ENCODE measurements around the gene CCND1. TPM values are rescaled to one million over a fixed set of nuclear protein-coding genes. Genes with fewer than 3 reads are reported as not detected.
A peak's percentile ranks its signal among the peaks of the same experiment; 100 is the strongest.

Gene CCND1
- total and polyA plus RNA-seq, 7 experiments from 2014 or later: 0.26 to 4.9 (median 0.84) TPM

DNA sequence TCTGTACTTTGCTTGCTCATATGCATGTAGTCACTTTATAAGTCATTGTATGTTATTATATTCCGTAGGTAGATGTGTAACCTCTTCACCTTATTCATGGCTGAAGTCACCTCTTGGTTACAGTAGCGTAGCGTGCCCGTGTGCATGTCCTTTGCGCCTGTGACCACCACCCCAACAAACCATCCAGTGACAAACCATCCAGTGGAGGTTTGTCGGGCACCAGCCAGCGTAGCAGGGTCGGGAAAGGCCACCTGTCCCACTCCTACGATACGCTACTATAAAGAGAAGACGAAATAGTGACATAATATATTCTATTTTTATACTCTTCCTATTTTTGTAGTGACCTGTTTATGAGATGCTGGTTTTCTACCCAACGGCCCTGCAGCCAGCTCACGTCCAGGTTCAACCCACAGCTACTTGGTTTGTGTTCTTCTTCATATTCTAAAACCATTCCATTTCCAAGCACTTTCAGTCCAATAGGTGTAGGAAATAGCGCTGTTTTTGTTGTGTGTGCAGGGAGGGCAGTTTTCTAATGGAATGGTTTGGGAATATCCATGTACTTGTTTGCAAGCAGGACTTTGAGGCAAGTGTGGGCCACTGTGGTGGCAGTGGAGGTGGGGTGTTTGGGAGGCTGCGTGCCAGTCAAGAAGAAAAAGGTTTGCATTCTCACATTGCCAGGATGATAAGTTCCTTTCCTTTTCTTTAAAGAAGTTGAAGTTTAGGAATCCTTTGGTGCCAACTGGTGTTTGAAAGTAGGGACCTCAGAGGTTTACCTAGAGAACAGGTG, 11.1 kb downstream of the CCND1 start:
- ChIA-PET POLR2A (no interaction called here), CTCF (no interaction called here)
- H3K36me3 Mint-ChIP-seq: peaks cover 0 to 14% (median 0%) of the 10 kb centered on the region in 5 donors
- H3K9me3 ChIP-seq (ENCODE audit: control insufficient read depth in 2 of 3, low read length in 3 of 3): no peaks in the 10 kb centered on the region
- H3K4me1 ChIP-seq (ENCODE audit: control insufficient read depth in 2 of 2, insufficient read depth in 2 of 2, low read length in 2 of 2): no peaks in the 10 kb centered on the region
- peaks cover 0 to 2% (median 0%) of the 10 kb centered on the region in 7 donors for H3K4me1 Mint-ChIP-seq
- intact Hi-C loops (cut with micrococcal nuclease): no loop called here
- no peak overlapping the region for H3K4me3 Mint-ChIP-seq
- ATAC-seq (no peak), DNase-seq (no peak)
- H3K36me3 ChIP-seq (ENCODE audit: control insufficient read depth in 2 of 3, insufficient read depth in 3 of 3, low read length in 3 of 3): no peaks in the 10 kb centered on the region
- no peak overlapping the region for H3K27ac Mint-ChIP-seq
- H3K9me3 Mint-ChIP-seq: no peaks in the 10 kb centered on the region
- no peak overlapping the region for H3K27ac ChIP-seq (ENCODE audit: low read depth, low read length)
- no peak overlapping the region for H3K4me3 ChIP-seq (ENCODE audit: low read length)
- no peaks in the 10 kb centered on the region for H3K27me3 ChIP-seq (ENCODE audit: control insufficient read depth in 2 of 2, insufficient read depth in 2 of 2, low read length in 2 of 2)
- no peaks in the 10 kb centered on the region for H3K27me3 Mint-ChIP-seq

DNA sequence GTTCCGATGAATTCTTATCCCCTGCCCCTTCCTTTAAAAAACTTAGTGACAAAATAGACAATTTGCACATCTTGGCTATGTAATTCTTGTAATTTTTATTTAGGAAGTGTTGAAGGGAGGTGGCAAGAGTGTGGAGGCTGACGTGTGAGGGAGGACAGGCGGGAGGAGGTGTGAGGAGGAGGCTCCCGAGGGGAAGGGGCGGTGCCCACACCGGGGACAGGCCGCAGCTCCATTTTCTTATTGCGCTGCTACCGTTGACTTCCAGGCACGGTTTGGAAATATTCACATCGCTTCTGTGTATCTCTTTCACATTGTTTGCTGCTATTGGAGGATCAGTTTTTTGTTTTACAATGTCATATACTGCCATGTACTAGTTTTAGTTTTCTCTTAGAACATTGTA, 12.0 kb downstream of the CCND1 start:
- Mint-ChIP-seq H3K27ac (no peak overlapping the region), H3K36me3 (peaks cover 0 to 14% (median 0%) of the 10 kb centered on the region in 5 donors), H3K4me3 (no peak overlapping the region), H3K27me3 (no peaks in the 10 kb centered on the region), H3K9me3 (no peaks in the 10 kb centered on the region), H3K4me1 (peaks cover 0 to 2% (median 0%) of the 10 kb centered on the region in 7 donors)
- no peaks in the 10 kb centered on the region for H3K9me3 ChIP-seq (ENCODE audit: control insufficient read depth in 2 of 3, low read length in 3 of 3)
- H3K4me1 ChIP-seq (ENCODE audit: control insufficient read depth in 2 of 2, insufficient read depth in 2 of 2, low read length in 2 of 2): no peaks in the 10 kb centered on the region
- no peaks in the 10 kb centered on the region for H3K27me3 ChIP-seq (ENCODE audit: control insufficient read depth in 2 of 2, insufficient read depth in 2 of 2, low read length in 2 of 2)
- H3K36me3 ChIP-seq (ENCODE audit: control insufficient read depth in 2 of 3, insufficient read depth in 3 of 3, low read length in 3 of 3): no peaks in the 10 kb centered on the region
- intact Hi-C loops (cut with micrococcal nuclease): no loop called here
- DNase-seq (no peak), ATAC-seq (no peak)
- H3K27ac ChIP-seq (ENCODE audit: low read depth, low read length): no peak overlapping the region
- POLR2A ChIA-PET: no interaction called here
- CTCF ChIA-PET: no interaction called here
- no peak overlapping the region for H3K4me3 ChIP-seq (ENCODE audit: low read length)

GRCh38 chr11:69653406-69653960, 12.5 kb downstream of the CCND1 start:
- ChIA-PET CTCF (no interaction called here), POLR2A (no interaction called here)
- Mint-ChIP-seq H3K36me3 (peaks cover 0 to 14% (median 0%) of the 10 kb centered on the region in 5 donors), H3K27ac (no peak overlapping the region), H3K27me3 (no peaks in the 10 kb centered on the region), H3K9me3 (no peaks in the 10 kb centered on the region), H3K4me3 (no peak overlapping the region), H3K4me1 (peaks cover 0 to 2% (median 0%) of the 10 kb centered on the region in 7 donors)
- H3K27me3 ChIP-seq (ENCODE audit: control insufficient read depth in 2 of 2, insufficient read depth in 2 of 2, low read length in 2 of 2): no peaks in the 10 kb centered on the region
- no peak overlapping the region for H3K27ac ChIP-seq (ENCODE audit: low read depth, low read length)
- DNase-seq (no peak), ATAC-seq (no peak)
- H3K4me1 ChIP-seq (ENCODE audit: control insufficient read depth in 2 of 2, insufficient read depth in 2 of 2, low read length in 2 of 2): no peaks in the 10 kb centered on the region
- no peaks in the 10 kb centered on the region for H3K9me3 ChIP-seq (ENCODE audit: control insufficient read depth in 2 of 3, low read length in 3 of 3)
- H3K4me3 ChIP-seq (ENCODE audit: low read length): no peak overlapping the region
- intact Hi-C loops (cut with micrococcal nuclease): no loop called here
- no peaks in the 10 kb centered on the region for H3K36me3 ChIP-seq (ENCODE audit: control insufficient read depth in 2 of 3, insufficient read depth in 3 of 3, low read length in 3 of 3)

DNA sequence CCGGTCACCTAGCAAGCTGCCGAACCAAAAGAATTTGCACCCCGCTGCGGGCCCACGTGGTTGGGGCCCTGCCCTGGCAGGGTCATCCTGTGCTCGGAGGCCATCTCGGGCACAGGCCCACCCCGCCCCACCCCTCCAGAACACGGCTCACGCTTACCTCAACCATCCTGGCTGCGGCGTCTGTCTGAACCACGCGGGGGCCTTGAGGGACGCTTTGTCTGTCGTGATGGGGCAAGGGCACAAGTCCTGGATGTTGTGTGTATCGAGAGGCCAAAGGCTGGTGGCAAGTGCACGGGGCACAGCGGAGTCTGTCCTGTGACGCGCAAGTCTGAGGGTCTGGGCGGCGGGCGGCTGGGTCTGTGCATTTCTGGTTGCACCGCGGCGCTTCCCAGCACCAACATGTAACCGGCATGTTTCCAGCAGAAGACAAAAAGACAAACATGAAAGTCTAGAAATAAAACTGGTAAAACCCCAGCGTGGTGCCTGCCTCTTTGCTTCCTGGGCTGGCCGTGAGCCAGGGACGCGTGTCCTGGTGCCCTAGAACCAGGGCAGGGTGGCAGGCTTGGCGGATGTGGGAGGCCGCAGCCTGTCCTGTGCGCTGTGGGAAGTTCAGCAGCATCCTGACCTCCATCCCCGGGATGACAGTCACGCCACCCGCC, 13.2 kb downstream of the CCND1 start:
- ChIA-PET CTCF (no interaction called here), POLR2A (no interaction called here)
- no peaks in the 10 kb centered on the region for H3K36me3 ChIP-seq (ENCODE audit: control insufficient read depth in 2 of 3, insufficient read depth in 3 of 3, low read length in 3 of 3)
- intact Hi-C loops (cut with micrococcal nuclease): no loop called here
- Mint-ChIP-seq H3K4me3 (no peak overlapping the region), H3K27me3 (no peaks in the 10 kb centered on the region), H3K36me3 (peaks cover 0 to 14% (median 0%) of the 10 kb centered on the region in 5 donors), H3K4me1 (peaks cover 0 to 2% (median 0%) of the 10 kb centered on the region in 7 donors), H3K9me3 (no peaks in the 10 kb centered on the region), H3K27ac (no peak overlapping the region)
- no peak overlapping the region for H3K4me3 ChIP-seq (ENCODE audit: low read length)
- H3K4me1 ChIP-seq (ENCODE audit: control insufficient read depth in 2 of 2, insufficient read depth in 2 of 2, low read length in 2 of 2): no peaks in the 10 kb centered on the region
- no peaks in the 10 kb centered on the region for H3K27me3 ChIP-seq (ENCODE audit: control insufficient read depth in 2 of 2, insufficient read depth in 2 of 2, low read length in 2 of 2)
- ATAC-seq (no peak), DNase-seq (no peak)
- no peak overlapping the region for H3K27ac ChIP-seq (ENCODE audit: low read depth, low read length)
- no peaks in the 10 kb centered on the region for H3K9me3 ChIP-seq (ENCODE audit: control insufficient read depth in 2 of 3, low read length in 3 of 3)

GRCh38 chr11:69654660-69655478, 13.9 kb downstream of the CCND1 start:
- ChIA-PET CTCF (no interaction called here), POLR2A (no interaction called here)
- H3K4me1 Mint-ChIP-seq: peaks cover 0 to 2% (median 0%) of the 10 kb centered on the region in 7 donors
- H3K36me3 ChIP-seq (ENCODE audit: control insufficient read depth in 2 of 3, insufficient read depth in 3 of 3, low read length in 3 of 3): no peaks in the 10 kb centered on the region
- no peaks in the 10 kb centered on the region for H3K27me3 ChIP-seq (ENCODE audit: control insufficient read depth in 2 of 2, insufficient read depth in 2 of 2, low read length in 2 of 2)
- no peak overlapping the region for H3K27ac Mint-ChIP-seq
- H3K4me3 ChIP-seq (ENCODE audit: low read length): no peak overlapping the region
- no peak overlapping the region for H3K4me3 Mint-ChIP-seq
- no peak overlapping the region for H3K27ac ChIP-seq (ENCODE audit: low read depth, low read length)
- H3K9me3 ChIP-seq (ENCODE audit: control insufficient read depth in 2 of 3, low read length in 3 of 3): no peaks in the 10 kb centered on the region
- H3K4me1 ChIP-seq (ENCODE audit: control insufficient read depth in 2 of 2, insufficient read depth in 2 of 2, low read length in 2 of 2): no peaks in the 10 kb centered on the region
- ATAC-seq (no peak), DNase-seq (no peak)
- H3K36me3 Mint-ChIP-seq: peaks cover 0 to 17% (median 0%) of the 10 kb centered on the region in 5 donors
- no peaks in the 10 kb centered on the region for H3K27me3 Mint-ChIP-seq
- no peaks in the 10 kb centered on the region for H3K9me3 Mint-ChIP-seq
- intact Hi-C loops (cut with micrococcal nuclease): no loop called here

- Mint-ChIP-seq H3K27ac (peak overlapping the region in 2 of 9 donors; percentile 2 to 41), H3K27me3 (no peaks in the 10 kb centered on the region), H3K36me3 (peaks cover 0 to 20% (median 0%) of the 10 kb centered on the region in 5 donors), H3K9me3 (no peaks in the 10 kb centered on the region), H3K4me1 (peaks cover 0 to 2% (median 0%) of the 10 kb centered on the region in 7 donors), H3K4me3 (no peak overlapping the region)
- no peaks in the 10 kb centered on the region for H3K4me1 ChIP-seq (ENCODE audit: control insufficient read depth in 2 of 2, insufficient read depth in 2 of 2, low read length in 2 of 2)
- no peak overlapping the region for H3K27ac ChIP-seq (ENCODE audit: low read depth, low read length)
- H3K36me3 ChIP-seq (ENCODE audit: control insufficient read depth in 2 of 3, insufficient read depth in 3 of 3, low read length in 3 of 3): peaks cover 0 to 2% (median 0%) of the 10 kb centered on the region in 3 experiments
- no peak for ATAC-seq
- intact Hi-C loops (cut with micrococcal nuclease): no loop called here
- no peak for DNase-seq
- ChIA-PET CTCF (interaction anchor here (1.1 kb wide), 1 partner anchor 15 kb away, joined by 3 read pairs; no protein-coding TSS in a partner anchor), POLR2A (no interaction called here)
- H3K27me3 ChIP-seq (ENCODE audit: control insufficient read depth in 2 of 2, insufficient read depth in 2 of 2, low read length in 2 of 2): no peaks in the 10 kb centered on the region
- H3K4me3 ChIP-seq (ENCODE audit: low read length): no peak overlapping the region
- H3K9me3 ChIP-seq (ENCODE audit: control insufficient read depth in 2 of 3, low read length in 3 of 3): no peaks in the 10 kb centered on the region
Observed at GRCh38 chr11:69655479-69656428, 14.8 kb downstream of the CCND1 start.
